DMS53 treated with DMSO at 0.1 percent for 48 hours (cell line): ENCODE data around the gene MYOCD.

ENCODE experiments used
- DNase-seq: peaks from one replicate; lab custom pipeline; 2025; ENCODE audit not compliant: unreplicated experiment; lab: John Stamatoyannopoulos, UW

MYOCD gene

GRCh38 chr17:12743046-12743445, 77.4 kb downstream of the MYOCD start:
- no peak for DNase-seq

GRCh38 chr17:12744298-12744697, 78.6 kb downstream of the MYOCD start:
- no peak for DNase-seq

DNA sequence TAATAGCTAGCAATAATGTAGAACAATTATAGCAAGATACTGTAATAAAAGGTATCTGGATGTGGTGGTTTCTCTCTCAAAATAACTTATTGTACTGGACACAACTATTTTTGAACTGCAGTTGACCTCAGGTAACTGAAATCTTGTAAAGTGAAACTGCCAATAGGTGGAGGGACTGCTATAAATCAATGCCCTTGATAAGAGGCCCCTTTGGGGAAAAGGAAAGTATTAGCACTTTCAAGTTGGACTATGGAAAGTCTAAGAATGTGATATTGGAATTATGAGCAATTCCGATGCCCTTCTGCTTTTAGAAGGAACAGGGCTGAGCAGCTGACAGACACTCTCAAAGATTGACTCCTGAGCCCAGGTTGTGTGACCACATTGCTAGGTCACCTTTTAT, 79.1 kb downstream of the MYOCD start:
- no peak for DNase-seq

- no peak for DNase-seq
These were observed 79.8 kb downstream of the MYOCD start for GRCh38 chr17:12745486-12745885.

DNA sequence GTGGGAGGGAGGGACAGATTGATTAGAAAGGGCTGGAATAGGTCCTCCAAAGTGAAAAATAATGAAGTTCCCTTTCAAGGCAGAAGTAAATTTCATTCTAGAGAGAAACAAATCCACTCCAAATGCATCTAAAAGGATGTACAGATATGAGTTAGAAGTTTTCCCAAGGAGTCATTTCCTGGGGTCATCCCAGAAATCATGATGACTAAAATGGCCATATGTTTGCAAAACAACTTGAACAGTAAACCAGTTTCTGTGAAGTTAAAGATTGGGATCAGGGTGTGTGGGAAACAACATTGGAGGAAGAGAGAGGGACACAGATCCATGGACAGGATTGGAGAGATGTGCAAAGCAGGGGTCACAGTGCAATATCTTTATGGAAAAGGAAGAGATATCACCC, 91.1 kb downstream of the MYOCD start:
- no peak for DNase-seq

DNA sequence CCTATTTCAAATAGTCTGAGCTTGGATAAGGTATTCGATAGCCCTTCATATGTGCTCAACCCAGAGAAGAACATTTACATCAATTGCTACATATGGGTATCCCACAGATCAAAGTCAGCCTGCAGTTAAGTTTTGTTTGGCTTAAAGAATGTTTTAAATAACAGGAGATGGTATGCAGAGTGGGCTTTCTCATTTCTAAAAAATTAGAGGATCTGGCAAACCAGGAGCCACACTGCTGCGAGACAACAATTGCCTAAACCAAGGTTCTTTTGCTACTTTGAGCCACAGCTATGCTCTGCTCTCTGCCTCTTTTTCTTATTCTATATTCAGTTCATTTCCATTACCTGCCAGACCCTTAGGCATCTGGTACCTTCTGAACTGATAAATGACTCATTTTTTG, 93.4 kb downstream of the MYOCD start:
- no peak for DNase-seq

- no peak for DNase-seq
These were observed 99.9 kb downstream of the MYOCD start for GRCh38 chr17:12765548-12765947.

DNA sequence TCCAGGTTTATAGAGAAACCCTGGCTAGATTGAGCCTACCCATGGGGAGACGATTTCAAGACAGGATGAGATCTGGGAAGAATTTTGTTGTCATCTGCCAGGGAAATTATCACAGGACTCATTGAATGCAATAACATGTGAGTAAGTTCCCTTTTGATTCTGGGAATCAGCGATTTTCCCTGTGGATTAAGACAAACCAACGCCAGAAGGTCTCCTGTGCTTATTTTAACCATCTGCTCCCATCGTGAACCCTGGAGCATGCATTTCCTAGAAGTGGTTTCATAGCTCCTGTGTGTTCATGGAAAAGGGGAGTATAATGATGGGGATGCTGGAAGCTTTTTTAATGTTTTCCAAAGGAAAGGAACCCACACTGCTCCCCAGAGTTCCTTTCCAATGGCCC, 102.6 kb downstream of the MYOCD start:
- DNase-seq = no peak

GRCh38 chr17:12769981-12770380, 104.3 kb downstream of the MYOCD start:
- DNase-seq = no peak

GRCh38 chr17:12773153-12773552, 107.5 kb downstream of the MYOCD start:
- DNase-seq = no peak

- DNase-seq = no peak
These were observed 123.4 kb downstream of the MYOCD start for GRCh38 chr17:12789075-12789480.

- DNase-seq = no peak
These were observed 124.0 kb downstream of the MYOCD start, which contains the start of gene ARHGAP44 for GRCh38 chr17:12789481-12790248. TSS of gene ARHGAP44 (plus strand) at chr17:12789498. CDS start at chr17:12789839, 341 bp downstream.

DNA sequence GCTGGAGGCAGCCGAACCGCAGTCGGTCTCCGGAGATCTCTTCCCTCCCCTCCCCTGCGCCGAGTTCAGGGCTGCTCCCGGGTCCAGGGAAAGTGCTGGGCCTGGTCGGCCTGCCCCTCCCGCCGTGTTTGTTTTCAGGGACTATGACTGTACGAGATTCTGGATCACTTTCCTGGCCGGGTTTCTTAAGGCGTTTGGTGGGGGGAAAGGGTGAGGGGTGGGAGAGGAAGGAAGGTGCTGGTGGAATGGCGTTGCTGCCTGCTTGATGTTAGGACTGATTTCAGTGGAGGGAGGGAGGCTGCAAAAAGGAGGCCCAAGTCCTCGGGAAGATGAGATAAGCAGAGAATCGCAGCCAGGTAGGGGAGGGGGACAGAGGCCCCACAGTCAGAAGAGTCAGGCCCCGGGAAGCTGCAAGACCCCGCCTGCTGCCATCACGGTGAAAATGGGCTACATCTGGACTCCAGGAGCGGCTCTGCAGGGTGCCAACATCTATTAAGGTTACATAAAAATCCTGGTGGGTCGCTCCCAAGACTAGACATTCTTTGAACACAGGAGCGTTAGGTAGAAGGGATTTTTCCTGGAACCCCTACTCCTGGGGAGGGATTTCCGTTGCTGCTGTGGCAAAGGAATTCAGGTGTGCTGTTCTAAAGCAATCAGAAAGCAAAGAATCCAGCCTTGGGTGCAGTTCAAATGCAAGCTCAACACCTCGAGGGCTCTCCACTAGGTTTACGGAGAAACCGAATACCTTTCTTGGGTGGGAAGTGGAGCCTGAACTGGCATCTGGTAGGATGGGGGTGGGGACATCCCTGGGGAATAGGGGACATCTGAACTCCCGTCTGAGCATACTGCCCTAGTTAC, 124.8 kb downstream of the MYOCD start:
- DNase-seq = no peak

GRCh38 chr17:12794919-12795532, 129.3 kb downstream of the MYOCD start:
- no peak for DNase-seq

DNA sequence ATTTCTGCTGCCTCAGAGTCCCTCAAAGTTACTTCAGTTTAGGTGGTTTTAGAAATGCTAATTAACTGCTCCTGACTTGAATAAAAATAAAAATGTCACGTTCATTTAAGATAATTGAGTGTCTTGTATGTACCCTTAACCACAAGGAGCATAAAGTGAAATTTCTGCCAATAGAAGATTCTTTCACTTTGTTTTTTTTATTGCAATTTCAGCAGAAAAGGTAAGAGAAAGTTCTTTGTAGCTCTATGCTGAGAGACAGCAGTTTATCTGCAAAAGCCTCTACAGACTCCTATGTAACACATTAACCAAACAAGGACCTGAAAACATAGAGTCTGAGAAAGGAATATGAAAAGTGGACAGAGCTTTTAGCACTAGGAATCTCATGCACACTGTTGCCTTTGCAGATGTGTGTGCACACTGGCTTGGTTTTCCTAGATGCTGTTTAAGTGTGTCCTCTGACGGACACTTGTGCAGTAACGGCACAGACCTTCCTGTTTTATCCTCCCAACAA, 135.2 kb downstream of the MYOCD start:
- no peak for DNase-seq

- no peak for DNase-seq
These were observed 140.9 kb downstream of the MYOCD start for GRCh38 chr17:12806630-12807029.

DNA sequence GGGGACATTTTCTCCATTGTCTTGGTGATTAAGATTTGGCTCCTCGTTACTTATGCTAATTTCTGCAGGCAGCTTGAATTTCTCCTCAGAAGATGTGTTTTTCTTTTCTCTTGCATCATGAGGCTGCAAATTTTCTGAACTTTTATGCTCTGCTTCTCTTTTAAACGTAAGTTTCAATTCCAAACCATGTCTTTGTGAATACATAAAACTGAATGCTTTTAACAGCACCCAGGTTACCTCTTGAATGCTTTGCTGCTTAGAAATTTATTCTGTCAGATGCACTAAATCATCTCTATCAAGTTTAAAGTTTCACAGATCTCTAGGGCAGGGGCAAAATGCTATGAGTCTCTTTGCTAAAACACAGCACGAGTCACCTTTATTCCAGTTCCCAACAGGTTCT, 143.0 kb downstream of the MYOCD start:
- DNase-seq = no peak

DNA sequence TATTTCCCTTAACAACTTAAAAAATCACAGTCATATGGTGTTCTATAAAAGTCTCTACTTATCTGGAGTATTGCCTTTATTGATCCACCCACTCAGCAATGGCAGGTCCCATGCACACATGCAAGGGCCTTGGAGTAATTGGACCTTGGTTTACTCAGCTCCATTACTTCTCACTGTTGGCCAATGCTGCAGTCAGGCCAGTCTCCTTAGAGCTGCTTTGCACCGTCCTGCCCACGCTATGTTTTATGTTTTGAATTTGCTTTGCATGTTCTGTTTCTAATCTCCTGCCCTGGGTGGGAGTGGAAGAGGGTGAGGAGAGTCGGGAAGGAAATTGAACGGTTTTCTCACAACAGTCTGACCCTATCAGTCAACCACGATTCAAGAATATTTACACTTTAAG, 147.2 kb downstream of the MYOCD start:
- DNase-seq = no peak

- DNase-seq = no peak
These were observed 148.0 kb downstream of the MYOCD start for GRCh38 chr17:12813664-12814063.

DNA sequence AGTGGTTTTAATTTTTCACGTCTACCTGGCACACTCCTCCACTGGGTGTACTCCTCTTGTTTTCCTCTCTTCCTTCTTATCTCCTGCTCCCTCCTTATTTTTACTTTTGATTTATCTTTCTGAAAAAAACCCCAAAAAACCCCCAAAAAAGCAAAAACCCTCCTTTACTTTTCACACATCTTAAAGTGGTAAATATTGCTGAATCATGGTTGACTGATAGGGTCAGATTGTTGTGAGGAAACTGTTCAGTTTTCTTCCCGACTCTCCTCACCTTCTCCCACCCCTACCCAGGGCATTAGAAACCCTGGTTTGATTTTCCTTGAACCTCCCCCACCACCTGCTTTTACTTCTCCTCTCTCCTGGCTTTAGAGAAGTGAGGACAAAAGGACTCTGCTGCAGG, 149.0 kb downstream of the MYOCD start:
- DNase-seq = no peak

GRCh38 chr17:12815642-12816141, 150.0 kb downstream of the MYOCD start:
- no peak for DNase-seq
